Measurements from ENCODE around the gene ORAI3.

- TF ChIP-seq EP300 (IDR thresholded peaks at IDR 0.05): no peak
- TF ChIP-seq CTCF (IDR thresholded peaks at IDR 0.05): no peak
Observed at GRCh38 chr16:30912794-30913412, 36.0 kb upstream of the ORAI3 start.
